H9 (cell line): ENCODE results near the gene SEL1L2. TPM values are rescaled to one million over a fixed set of nuclear protein-coding genes. Genes with fewer than 3 reads are reported as not detected.

Experiments
- DNase-seq: peaks from one replicate; pipeline ENCODE4 v3.0.0-alpha.2; 2017
- H2AFZ ChIP-seq: one replicate; pipeline ENCODE4 v1.6.1; 2013; ENCODE audit warnings: mild to moderate bottlenecking, low read length, control low read depth, moderate library complexity
- H2AK5ac ChIP-seq: 2 replicates; pipeline ENCODE4 v1.6.1; 2013; ENCODE audit warnings: low read length, control low read depth, mixed read lengths; ENCODE audit not compliant: insufficient read length
- H2BK120ac ChIP-seq: one replicate; pipeline ENCODE4 v1.6.1; 2013; ENCODE audit warnings: low read depth, mild to moderate bottlenecking, low read length, control low read depth, inconsistent platforms; ENCODE audit not compliant: poor library complexity, severe bottlenecking
- H2BK12ac ChIP-seq: 2 replicates; pipeline ENCODE4 v1.6.1; 2013; ENCODE audit warnings: low read length, control low read depth, mixed read lengths, low read depth; ENCODE audit not compliant: insufficient read length
- H2BK15ac ChIP-seq: 2 replicates; pipeline ENCODE4 v1.6.1; 2013; ENCODE audit warnings: low read depth, low read length, control low read depth
- H2BK20ac ChIP-seq: one replicate; pipeline ENCODE4 v1.6.1; 2013; ENCODE audit warnings: low read depth, mild to moderate bottlenecking, low read length, control low read depth, inconsistent platforms; ENCODE audit not compliant: poor library complexity, severe bottlenecking
- H2BK5ac ChIP-seq: 2 replicates; pipeline ENCODE4 v1.6.1; 2013; ENCODE audit warnings: low read length, control low read depth, mixed read lengths; ENCODE audit not compliant: insufficient read length
- H3K14ac ChIP-seq: 2 replicates; pipeline ENCODE4 v1.6.1; 2013; ENCODE audit warnings: low read length, control low read depth; ENCODE audit not compliant: insufficient read depth
- H3K18ac ChIP-seq: 2 replicates; pipeline ENCODE4 v1.6.1; 2013; ENCODE audit warnings: low read depth, mild to moderate bottlenecking, mixed read lengths, low read length, control low read depth; ENCODE audit not compliant: insufficient read length
- H3K23ac ChIP-seq: 2 replicates; pipeline ENCODE4 v1.6.1; 2013; ENCODE audit warnings: low read length, control low read depth, mixed read lengths, low read depth; ENCODE audit not compliant: insufficient read length
- H3K23me2 ChIP-seq: 2 replicates; pipeline ENCODE4 v1.6.1; 2013; ENCODE audit warnings: low read depth, mild to moderate bottlenecking, mixed read lengths, low read length, control low read depth; ENCODE audit not compliant: insufficient read length, poor library complexity, severe bottlenecking
- H3K27ac ChIP-seq: 2 replicates; pipeline ENCODE4 v1.5.1; 2013; ENCODE audit warnings: low read length, control low read depth, mixed read lengths, low read depth; ENCODE audit not compliant: insufficient read length
- H3K27me3 ChIP-seq: 2 replicates; pipeline ENCODE4 v1.6.1; 2013; ENCODE audit warnings: low read length, control low read depth, inconsistent platforms; ENCODE audit not compliant: insufficient read depth
- H3K4ac ChIP-seq: 2 replicates; pipeline ENCODE4 v1.6.1; 2013; ENCODE audit warnings: low read depth, mild to moderate bottlenecking, control low read depth, inconsistent platforms, low read length, moderate library complexity
- H3K4me1 ChIP-seq: 2 replicates; pipeline ENCODE4 v1.6.1; 2013; ENCODE audit warnings: low read length, control low read depth, inconsistent platforms; ENCODE audit not compliant: insufficient read depth
- H3K4me2 ChIP-seq: 2 replicates; pipeline ENCODE4 v1.6.1; 2013; ENCODE audit warnings: low read length, control low read depth, mixed read lengths; ENCODE audit not compliant: insufficient read length, insufficient read depth
- H3K56ac ChIP-seq: 2 replicates; pipeline ENCODE4 v1.6.1; 2013; ENCODE audit warnings: low read depth, mild to moderate bottlenecking, mixed read lengths, low read length, control low read depth; ENCODE audit not compliant: insufficient read length
- H3K79me1 ChIP-seq: 2 replicates; pipeline ENCODE4 v1.6.1; 2013; ENCODE audit warnings: low read depth, mild to moderate bottlenecking, moderate library complexity, low read length, control low read depth, inconsistent platforms; ENCODE audit not compliant: insufficient read depth, poor library complexity, severe bottlenecking
- H3K79me2 ChIP-seq: 2 replicates; pipeline ENCODE4 v1.6.1; 2013; ENCODE audit warnings: low read length, control low read depth, inconsistent platforms; ENCODE audit not compliant: insufficient read depth
- H3K9ac ChIP-seq: 2 replicates; pipeline ENCODE4 v1.6.1; 2013; ENCODE audit warnings: low read length, control low read depth, mixed read lengths; ENCODE audit not compliant: insufficient read length; ENCODE audit errors: extremely low read depth
- H3K9me3 ChIP-seq: one replicate; pipeline ENCODE4 v1.6.1; 2013; ENCODE audit warnings: low read depth, low read length, inconsistent platforms; ENCODE audit not compliant: control insufficient read depth
- H3T11ph ChIP-seq: one replicate; pipeline ENCODE4 v1.6.1; 2013; ENCODE audit warnings: mild to moderate bottlenecking, low read length, control low read depth, inconsistent platforms
- H4K20me1 ChIP-seq: one replicate; pipeline ENCODE4 v1.6.1; 2013; ENCODE audit not compliant: control insufficient read depth, insufficient read length, insufficient read depth
- H4K5ac ChIP-seq: 2 replicates; pipeline ENCODE4 v1.6.1; 2013; ENCODE audit warnings: low read depth, mild to moderate bottlenecking, mixed read lengths, low read length, control low read depth; ENCODE audit not compliant: insufficient read length
- H4K8ac ChIP-seq: replicated peaks from 2 replicates; pipeline ENCODE4 v1.6.1; 2013; ENCODE audit warnings: low read length, control low read depth, mixed read lengths, low read depth; ENCODE audit not compliant: insufficient read length
- H4K91ac ChIP-seq: 2 replicates; pipeline ENCODE4 v1.6.1; 2013; ENCODE audit warnings: low read depth, mild to moderate bottlenecking, moderate library complexity, mixed read lengths, low read length, control low read depth; ENCODE audit not compliant: insufficient read length
- H3K27ac Mint-ChIP-seq, 3 experiments: 2 replicates in 2 of 3; 3 replicates in 1 of 3; pipeline ENCODE4 v1.8.0; 2020 to 2021; ENCODE audit warnings: mixed read lengths in 3 of 3, mild to moderate bottlenecking in 1 of 3, moderate library complexity in 1 of 3
- H3K27me3 Mint-ChIP-seq: 2 replicates; pipeline ENCODE4 v1.8.0; 2021; ENCODE audit warnings: low read depth, mild to moderate bottlenecking, moderate library complexity, mixed read lengths
- H3K36me3 Mint-ChIP-seq, 3 experiments: 2 replicates in 2 of 3; 3 replicates in 1 of 3; pipeline ENCODE4 v1.8.0; 2020 to 2021; ENCODE audit warnings: low read depth in 3 of 3, mixed read lengths in 3 of 3; ENCODE audit not compliant: insufficient read depth in 1 of 3
- H3K4me1 Mint-ChIP-seq, 2 experiments: 2 replicates each; pipeline ENCODE4 v1.8.0; 2020; ENCODE audit warnings: mixed read lengths in 2 of 2
- H3K4me3 Mint-ChIP-seq, 2 experiments: 2 replicates in 1 of 2; 3 replicates in 1 of 2; pipeline ENCODE4 v1.8.0; 2020 to 2021; ENCODE audit warnings: mild to moderate bottlenecking in 2 of 2, mixed read lengths in 2 of 2, moderate library complexity in 1 of 2
- H3K9me3 Mint-ChIP-seq, 2 experiments: 2 replicates in 1 of 2; 3 replicates in 1 of 2; pipeline ENCODE4 v1.8.0; 2020; ENCODE audit warnings: mild to moderate bottlenecking in 2 of 2, mixed read lengths in 2 of 2, moderate library complexity in 1 of 2
- WGBS: extraction: QIAGEN DNeasy Blood & Tissue Kit; methylation state at CpG from one replicate; pipeline ENCODE4 v1.1.7; 2013; ENCODE audit warnings: missing lambda C conversion rate, low lambda C conversion rate, mixed read lengths; ENCODE audit not compliant: insufficient read length; ENCODE audit errors: extremely low coverage; 5-methylcytosine and 5-hydroxymethylcytosine counted together
- total RNA-seq: library from RNA; stranded (reverse); gene quantifications from 2 replicates; pipeline ENCODE4 v1.2.1, GENCODE V29; 2021
- TF ChIP-seq, protein P1 (sequence below): fragments of 200-600 bp; sonication (generic); conservative IDR thresholded peaks from 3 replicates; pipeline ENCODE4 v1.8.0; 2021; ENCODE audit warnings: antibody characterized with exemption, mild to moderate bottlenecking

The SEL1L2 gene
- total RNA-seq, 1 experiment from 2014 or later: not detected

DNA sequence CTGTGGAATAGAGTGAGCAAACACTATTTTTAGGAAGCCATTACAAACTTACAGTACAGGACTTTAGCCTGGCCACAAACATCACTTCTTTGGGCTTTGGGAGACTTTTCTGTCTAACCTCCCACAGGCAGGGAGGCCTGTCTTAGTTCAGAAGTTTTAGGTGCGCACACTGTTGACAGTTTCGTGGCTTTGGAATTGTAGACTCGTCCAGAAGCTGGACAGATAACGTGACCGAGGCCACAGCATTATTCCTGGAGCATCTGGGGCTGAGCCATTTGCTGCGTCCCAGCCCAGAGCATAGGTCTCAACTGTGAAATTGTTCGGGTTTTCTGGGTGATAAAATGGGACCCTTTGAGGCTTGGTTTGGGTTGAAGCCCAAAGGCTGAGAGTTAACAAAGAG is 151.8 kb downstream of the SEL1L2 start:
- Histone ChIP-seq H3K23ac (no peak overlapping the region), H4K5ac (no peak overlapping the region), H4K20me1 (no peaks in the 10 kb centered on the region), H4K91ac (no peak overlapping the region), H3K27ac (no peak overlapping the region), H2BK5ac (no peak overlapping the region), H4K8ac (no peak overlapping the region), H3K27me3 (no peaks in the 10 kb centered on the region), H2BK12ac (no peak overlapping the region), H2AFZ (no peak overlapping the region), H3K4ac (no peak overlapping the region), H3K14ac (no peak overlapping the region), H2BK20ac (no peak overlapping the region), H3K4me1 (no peaks in the 10 kb centered on the region), H3K79me1 (no peaks in the 10 kb centered on the region), H3K9me3 (no peaks in the 10 kb centered on the region), H3K4me2 (no peak overlapping the region), H3T11ph (no peak overlapping the region), H3K79me2 (no peaks in the 10 kb centered on the region), H3K56ac (no peak overlapping the region), H3K23me2 (no peaks in the 10 kb centered on the region), H2BK15ac (no peak overlapping the region), H3K9ac (no peak overlapping the region), H2AK5ac (no peak overlapping the region), H2BK120ac (no peak overlapping the region), H3K18ac (no peak overlapping the region)
- Mint-ChIP-seq H3K27me3 (no peaks in the 10 kb centered on the region; the same call in none of the 2 replicates), H3K4me1 (0 out of 4 replicates have a peak, but pooled peaks cover 2 to 4% of the 10 kb centered on the region in 2 experiments), H3K4me3 (no peak overlapping the region), H3K9me3 (no peaks in the 10 kb centered on the region), H3K27ac (no peak overlapping the region; a peak in 1 of 7 replicates), H3K36me3 (no peaks in the 10 kb centered on the region)
- WGBS: no CpG with 5 or more reads among the region's 7 CpGs
- TF ChIP-seq, protein P1, sequence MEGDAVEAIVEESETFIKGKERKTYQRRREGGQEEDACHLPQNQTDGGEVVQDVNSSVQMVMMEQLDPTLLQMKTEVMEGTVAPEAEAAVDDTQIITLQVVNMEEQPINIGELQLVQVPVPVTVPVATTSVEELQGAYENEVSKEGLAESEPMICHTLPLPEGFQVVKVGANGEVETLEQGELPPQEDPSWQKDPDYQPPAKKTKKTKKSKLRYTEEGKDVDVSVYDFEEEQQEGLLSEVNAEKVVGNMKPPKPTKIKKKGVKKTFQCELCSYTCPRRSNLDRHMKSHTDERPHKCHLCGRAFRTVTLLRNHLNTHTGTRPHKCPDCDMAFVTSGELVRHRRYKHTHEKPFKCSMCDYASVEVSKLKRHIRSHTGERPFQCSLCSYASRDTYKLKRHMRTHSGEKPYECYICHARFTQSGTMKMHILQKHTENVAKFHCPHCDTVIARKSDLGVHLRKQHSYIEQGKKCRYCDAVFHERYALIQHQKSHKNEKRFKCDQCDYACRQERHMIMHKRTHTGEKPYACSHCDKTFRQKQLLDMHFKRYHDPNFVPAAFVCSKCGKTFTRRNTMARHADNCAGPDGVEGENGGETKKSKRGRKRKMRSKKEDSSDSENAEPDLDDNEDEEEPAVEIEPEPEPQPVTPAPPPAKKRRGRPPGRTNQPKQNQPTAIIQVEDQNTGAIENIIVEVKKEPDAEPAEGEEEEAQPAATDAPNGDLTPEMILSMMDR: no peak
- no peak for DNase-seq
